ENCODE data around the gene ADORA2A. TPM values are rescaled to one million over a fixed set of nuclear protein-coding genes. Genes with fewer than 3 reads are reported as not detected.

Gene ADORA2A
- total RNA-seq, 3 donors from 2014 or later, result 44.6 to 57.1 (median 51.1) TPM

DNA sequence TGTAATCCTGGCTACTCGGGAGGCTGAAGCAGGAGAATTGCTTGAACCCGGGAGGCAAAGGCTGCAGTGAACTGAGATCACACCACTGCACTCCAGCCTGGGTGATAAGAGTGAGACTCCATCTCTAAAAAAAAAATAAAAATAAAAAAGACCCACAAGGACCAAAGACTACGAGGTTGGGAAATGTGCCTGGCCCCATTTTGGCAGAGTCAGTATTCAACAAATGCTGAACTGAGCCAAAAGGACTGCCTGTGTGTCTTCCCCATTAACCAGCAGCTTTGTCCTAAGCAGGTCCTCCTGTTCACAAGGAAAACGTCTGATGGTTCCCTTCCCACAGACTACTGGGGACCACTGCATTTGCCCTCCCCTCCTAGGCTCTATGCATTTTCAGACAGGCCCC lies 27.6 kb downstream of the ADORA2A start:
- H3K27me3 Mint-ChIP-seq (ENCODE audit: low read depth), result no peaks in the 10 kb centered on the region
- H3K4me1 Mint-ChIP-seq (ENCODE audit: low read depth), result peaks cover 4% of the 10 kb centered on the region
- DNase-seq (no peak), ATAC-seq (no peak)
- no peaks in the 10 kb centered on the region for H3K36me3 Mint-ChIP-seq (ENCODE audit: insufficient read depth)
- H3K9me3 Mint-ChIP-seq, result no peaks in the 10 kb centered on the region
- H3K4me3 Mint-ChIP-seq, result no peak overlapping the region

DNA sequence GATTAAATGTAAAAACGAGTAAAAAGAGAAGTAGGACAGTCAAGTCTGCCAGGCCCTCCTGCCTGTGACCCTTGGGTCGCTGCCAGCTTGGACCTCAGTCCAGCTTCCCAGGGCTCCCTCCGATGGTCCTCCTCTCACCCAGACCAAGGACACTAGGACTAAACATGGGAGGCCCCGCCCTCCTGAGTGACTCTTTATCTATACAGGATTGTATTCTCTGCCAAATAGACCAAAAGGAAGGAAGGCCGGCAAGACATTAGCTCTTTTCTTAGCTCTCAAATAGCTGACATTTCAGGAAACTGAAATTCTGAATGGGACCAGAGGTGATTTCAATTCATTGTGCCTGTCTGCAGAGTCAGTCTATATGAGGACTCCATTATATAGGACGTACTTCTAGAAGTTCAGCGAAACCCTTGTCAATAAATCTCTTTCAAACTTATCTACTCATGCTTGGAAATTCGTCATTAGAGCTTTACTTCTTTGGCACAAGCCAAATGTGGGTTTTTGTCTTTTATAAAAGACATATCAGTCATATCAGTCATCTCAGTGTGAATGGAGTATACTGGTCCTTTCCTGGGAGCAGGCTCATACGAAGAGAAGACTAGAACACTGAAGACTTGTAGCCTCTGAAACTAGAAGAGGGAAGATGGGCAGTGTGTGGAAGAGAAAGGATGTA lies 28.5 kb downstream of the ADORA2A start:
- peaks cover 7% of the 10 kb centered on the region for H3K4me1 Mint-ChIP-seq (ENCODE audit: low read depth)
- H3K27me3 Mint-ChIP-seq (ENCODE audit: low read depth), result no peaks in the 10 kb centered on the region
- ATAC-seq (no peak), DNase-seq (no peak)
- no peak overlapping the region for H3K4me3 Mint-ChIP-seq
- no peaks in the 10 kb centered on the region for H3K36me3 Mint-ChIP-seq (ENCODE audit: insufficient read depth)
- H3K9me3 Mint-ChIP-seq, result no peaks in the 10 kb centered on the region

DNA sequence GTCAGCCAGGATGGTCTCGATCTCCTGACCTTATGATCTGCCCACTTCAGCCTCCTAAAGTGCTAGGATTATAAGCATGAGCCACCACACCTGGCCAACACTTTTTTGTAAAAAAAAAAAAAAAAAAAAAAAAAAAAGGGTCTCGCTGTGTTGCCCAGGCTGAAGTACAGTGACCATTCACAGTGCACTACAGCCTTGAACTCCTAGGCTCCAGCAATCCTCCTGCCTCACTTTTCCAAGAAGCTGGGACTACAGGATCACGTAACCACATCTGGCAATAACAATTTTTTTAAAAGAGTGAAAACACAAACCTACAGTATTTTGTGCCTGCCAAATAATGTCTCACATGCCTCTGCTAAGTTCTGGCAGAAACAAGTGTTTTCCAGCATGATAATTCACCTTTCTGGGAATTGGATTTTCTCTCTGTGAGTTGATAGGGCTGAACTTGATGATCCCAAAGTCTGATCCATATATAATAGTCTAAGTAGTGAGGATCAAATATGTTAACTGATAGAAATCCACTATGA lies 30.6 kb downstream of the ADORA2A start:
- Mint-ChIP-seq H3K36me3 (ENCODE audit: insufficient read depth) (no peaks in the 10 kb centered on the region), H3K4me1 (ENCODE audit: low read depth) (peaks cover 8% of the 10 kb centered on the region), H3K9me3 (no peaks in the 10 kb centered on the region), H3K4me3 (no peak overlapping the region), H3K27me3 (ENCODE audit: low read depth) (no peaks in the 10 kb centered on the region)
- ATAC-seq, result no peak
- no peak for DNase-seq

DNA sequence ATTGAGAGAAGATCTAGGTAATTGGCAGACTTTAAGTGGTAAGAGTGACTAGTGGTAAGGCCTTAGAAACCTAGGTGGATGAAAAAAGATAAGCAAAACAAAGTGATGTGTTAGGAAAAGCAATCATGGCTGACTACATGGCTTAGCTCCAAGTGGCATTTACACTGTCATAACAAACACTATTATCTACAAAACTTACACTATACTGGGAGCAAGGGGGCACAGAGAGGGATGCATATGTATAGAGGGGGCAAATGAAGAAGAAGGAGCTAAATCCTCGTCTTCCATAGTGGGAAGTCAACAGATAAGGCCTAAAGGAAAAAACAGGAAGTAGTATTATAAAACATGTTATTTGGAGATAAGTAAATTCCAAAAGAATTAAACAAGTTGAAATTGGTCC lies 32.5 kb downstream of the ADORA2A start:
- Mint-ChIP-seq H3K27me3 (ENCODE audit: low read depth) (no peaks in the 10 kb centered on the region), H3K4me1 (ENCODE audit: low read depth) (peaks cover 8% of the 10 kb centered on the region), H3K9me3 (no peaks in the 10 kb centered on the region), H3K4me3 (no peak overlapping the region), H3K36me3 (ENCODE audit: insufficient read depth) (no peaks in the 10 kb centered on the region)
- DNase-seq, result no peak
- no peak for ATAC-seq

DNA sequence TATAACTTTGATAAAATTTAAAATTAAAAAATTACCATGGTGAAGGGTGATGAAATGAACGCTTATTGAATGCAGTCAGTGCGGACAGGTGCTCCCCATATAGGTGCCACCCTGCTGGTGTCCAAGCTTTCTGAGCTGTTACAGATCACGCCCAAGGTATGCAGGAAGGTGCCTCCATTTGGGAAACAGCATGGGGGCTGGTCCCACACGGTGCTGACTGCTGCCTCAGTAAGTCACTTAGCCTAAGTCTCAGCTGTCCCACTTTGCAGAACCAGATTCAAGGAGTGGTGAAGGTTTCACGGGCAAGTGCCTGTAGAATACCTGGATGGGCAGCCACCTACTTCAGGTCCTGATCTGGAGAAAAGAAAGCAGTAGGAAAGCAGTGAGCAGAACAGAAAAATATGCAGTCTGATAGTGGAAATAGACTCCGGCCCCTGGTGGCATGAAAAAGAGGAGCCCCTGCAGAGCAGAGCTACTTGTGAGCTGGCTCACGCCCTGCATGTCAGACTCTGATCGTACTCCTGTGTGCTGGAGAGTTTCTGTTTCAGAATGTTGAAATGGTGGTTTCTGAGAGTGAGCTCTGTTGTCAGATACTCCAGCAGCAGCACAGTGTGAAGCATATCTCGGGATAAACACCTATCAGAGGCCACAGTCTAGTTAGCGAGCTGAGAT lies 33.2 kb downstream of the ADORA2A start:
- no peak overlapping the region for H3K4me3 Mint-ChIP-seq
- no peak for DNase-seq
- H3K27me3 Mint-ChIP-seq (ENCODE audit: low read depth), result no peaks in the 10 kb centered on the region
- ATAC-seq, result peak; percentile 62 to 74
- peaks cover 9% of the 10 kb centered on the region for H3K4me1 Mint-ChIP-seq (ENCODE audit: low read depth)
- H3K36me3 Mint-ChIP-seq (ENCODE audit: insufficient read depth), result no peaks in the 10 kb centered on the region
- H3K9me3 Mint-ChIP-seq, result no peaks in the 10 kb centered on the region

DNA sequence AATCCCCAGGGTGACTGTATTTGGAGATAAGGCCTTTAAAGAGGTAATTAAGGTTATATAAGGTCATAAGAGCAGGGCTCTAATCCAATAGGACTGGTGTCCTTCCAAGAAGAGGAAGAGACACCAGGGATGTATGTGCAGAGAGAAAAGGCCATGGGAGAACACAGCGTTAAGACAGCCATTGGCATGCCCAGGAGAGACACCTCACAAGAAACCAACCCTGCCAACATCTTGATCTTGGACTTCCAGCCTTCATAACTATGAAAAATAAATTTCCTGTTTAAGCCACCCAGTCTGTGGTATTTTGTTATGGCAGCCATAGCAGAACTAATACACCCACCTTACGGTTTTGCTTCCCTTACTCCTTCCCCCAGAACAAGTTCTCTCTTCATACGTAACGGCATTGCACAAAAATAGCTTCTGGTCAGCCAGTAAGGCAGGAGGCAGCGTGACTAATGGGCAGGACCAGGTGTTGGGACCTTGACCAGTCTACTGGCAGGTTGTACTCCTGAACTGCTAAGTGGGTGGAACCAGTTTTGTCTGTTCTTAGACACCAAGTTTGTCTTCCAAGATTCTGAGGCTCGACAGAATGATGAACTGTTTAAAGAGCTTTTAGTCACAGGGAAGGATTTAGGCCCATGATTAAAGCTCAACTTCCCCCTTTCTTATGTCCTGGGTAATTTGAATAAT lies 35.8 kb downstream of the ADORA2A start:
- Mint-ChIP-seq H3K4me3 (no peak overlapping the region), H3K36me3 (ENCODE audit: insufficient read depth) (no peaks in the 10 kb centered on the region), H3K27me3 (ENCODE audit: low read depth) (no peaks in the 10 kb centered on the region), H3K4me1 (ENCODE audit: low read depth) (peaks cover 9% of the 10 kb centered on the region), H3K9me3 (no peaks in the 10 kb centered on the region)
- no peak for ATAC-seq
- no peak for DNase-seq

DNA sequence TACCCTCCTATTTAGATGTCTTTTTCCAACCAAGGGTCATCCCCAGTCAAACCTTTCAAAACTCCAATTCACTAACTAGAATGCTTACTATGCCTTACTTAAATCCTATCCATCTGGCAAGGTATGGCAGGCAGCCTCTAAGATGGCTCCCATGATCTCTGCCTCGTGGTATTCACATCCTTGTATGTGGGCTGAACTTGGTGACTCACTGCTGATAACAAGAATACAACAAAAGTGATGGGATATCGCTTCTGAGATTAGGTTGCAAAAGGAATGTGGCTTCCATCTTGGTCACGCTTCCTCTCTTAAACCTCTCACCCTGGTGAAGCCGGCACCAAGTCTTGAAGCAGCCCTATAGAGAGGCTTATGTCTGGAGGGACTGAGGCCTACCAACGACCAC lies 38.2 kb downstream of the ADORA2A start:
- Mint-ChIP-seq H3K4me1 (ENCODE audit: low read depth) (peaks cover 5% of the 10 kb centered on the region), H3K9me3 (no peaks in the 10 kb centered on the region), H3K4me3 (no peak overlapping the region)

DNA sequence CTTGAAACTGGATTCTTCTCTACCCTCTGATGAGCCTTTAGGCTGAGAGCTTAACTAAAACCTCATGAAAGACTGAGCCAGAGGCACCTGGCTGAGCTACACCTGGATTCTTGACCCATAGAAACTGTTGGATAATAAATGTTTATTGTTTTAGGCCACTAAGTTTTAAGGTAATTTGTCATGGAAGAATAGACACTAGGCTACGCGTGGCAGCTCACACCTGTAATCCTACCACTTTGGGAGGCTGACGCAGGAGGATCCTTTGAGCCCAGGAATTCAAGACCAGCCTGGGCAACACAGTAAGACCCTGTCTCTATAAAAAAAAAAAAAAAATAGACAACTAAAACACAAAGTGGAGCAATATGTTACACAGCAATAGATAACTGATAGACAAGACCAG lies 38.6 kb downstream of the ADORA2A start:
- ATAC-seq, result no peak
- peaks cover 1% of the 10 kb centered on the region for H3K4me1 Mint-ChIP-seq (ENCODE audit: low read depth)
- H3K27me3 Mint-ChIP-seq (ENCODE audit: low read depth), result no peaks in the 10 kb centered on the region
- H3K36me3 Mint-ChIP-seq (ENCODE audit: insufficient read depth), result no peaks in the 10 kb centered on the region
- no peak overlapping the region for H3K4me3 Mint-ChIP-seq
- no peak for DNase-seq
- no peaks in the 10 kb centered on the region for H3K9me3 Mint-ChIP-seq

More for the DNA sequence above, 38.2 kb downstream of the ADORA2A start:
- no peaks in the 10 kb centered on the region for H3K36me3 Mint-ChIP-seq (ENCODE audit: insufficient read depth)
- no peaks in the 10 kb centered on the region for H3K27me3 Mint-ChIP-seq (ENCODE audit: low read depth)
- peak; percentile 46 to 69 for ATAC-seq
- no peak for DNase-seq

DNA sequence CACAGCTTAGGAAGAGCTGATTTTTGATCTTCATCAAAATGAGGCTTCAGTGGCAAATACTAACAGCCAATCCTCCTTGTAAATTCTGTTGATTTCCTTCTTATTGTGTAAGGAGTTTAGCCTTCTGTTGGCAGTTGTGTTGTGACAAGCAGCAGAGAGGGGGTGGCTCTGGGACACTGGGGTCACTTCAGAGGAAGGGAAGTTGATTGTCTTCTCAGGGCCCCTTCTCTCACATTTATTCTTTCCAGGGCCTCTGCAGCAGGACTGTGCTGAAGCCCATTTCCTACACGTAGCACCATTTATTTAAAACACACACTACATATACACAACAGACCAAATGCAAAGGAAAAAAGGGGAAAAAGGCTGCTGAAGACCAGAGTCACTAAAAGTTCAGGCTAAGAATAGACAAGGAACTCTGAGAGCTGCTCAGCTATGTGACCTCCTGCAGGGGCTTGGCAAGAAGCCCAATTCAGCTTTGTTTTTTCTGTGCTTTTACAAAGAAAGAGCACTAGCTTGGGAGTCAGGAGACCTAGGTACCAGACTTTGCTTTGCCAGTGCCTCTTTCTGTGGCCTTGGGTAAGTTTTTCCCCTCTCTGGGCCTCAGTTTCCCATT lies 39.4 kb downstream of the ADORA2A start:
- DNase-seq (no peak), ATAC-seq (no peak)
- Mint-ChIP-seq H3K4me3 (no peak overlapping the region), H3K27me3 (ENCODE audit: low read depth) (no peaks in the 10 kb centered on the region), H3K9me3 (no peaks in the 10 kb centered on the region), H3K4me1 (ENCODE audit: low read depth) (peaks cover 1% of the 10 kb centered on the region), H3K36me3 (ENCODE audit: insufficient read depth) (no peaks in the 10 kb centered on the region)

DNA sequence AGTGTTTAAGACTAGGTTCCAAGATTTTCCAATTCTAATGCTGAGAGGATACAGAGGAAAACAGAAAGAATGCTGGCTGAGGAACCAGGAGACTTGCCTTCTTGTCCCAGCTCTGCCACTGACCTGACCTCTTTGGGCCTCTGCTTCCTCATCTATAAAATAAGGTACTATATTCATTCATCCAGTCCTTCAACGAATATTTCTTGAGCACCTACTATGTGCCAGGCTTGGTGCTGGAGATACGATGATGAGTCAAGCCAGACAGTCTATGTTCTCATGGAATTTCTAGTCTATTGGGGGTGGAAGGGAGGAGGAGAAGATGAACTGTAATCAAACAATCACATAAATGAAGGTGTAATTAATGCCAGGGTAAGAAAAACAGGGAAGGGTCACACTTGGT lies 39.9 kb downstream of the ADORA2A start:
- Mint-ChIP-seq H3K27me3 (ENCODE audit: low read depth) (no peaks in the 10 kb centered on the region), H3K4me1 (ENCODE audit: low read depth) (peaks cover 1% of the 10 kb centered on the region), H3K4me3 (no peak overlapping the region), H3K36me3 (ENCODE audit: insufficient read depth) (no peaks in the 10 kb centered on the region), H3K9me3 (no peaks in the 10 kb centered on the region)
- DNase-seq (no peak), ATAC-seq (no peak)

DNA sequence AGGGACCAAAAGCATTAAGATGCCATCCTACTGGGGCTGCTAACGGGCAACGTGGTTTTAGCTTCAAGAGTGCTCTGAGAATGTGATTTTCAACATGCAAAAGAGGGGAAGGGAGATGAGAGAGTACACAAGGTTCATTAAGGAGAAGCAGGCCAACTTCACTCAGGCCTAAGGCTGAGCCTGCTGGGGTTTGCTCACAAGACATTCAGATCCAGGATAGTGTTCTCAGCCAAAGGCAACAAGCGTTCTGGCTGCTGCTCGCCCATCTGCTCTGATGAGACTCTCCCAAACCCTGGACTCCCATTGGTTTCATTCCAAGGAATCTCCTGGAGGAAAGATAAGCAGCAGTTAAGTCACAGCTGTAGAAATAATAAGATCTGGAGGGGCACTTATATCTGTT lies 44.2 kb downstream of the ADORA2A start:
- Mint-ChIP-seq H3K27me3 (ENCODE audit: low read depth) (no peaks in the 10 kb centered on the region), H3K4me3 (no peak overlapping the region), H3K36me3 (ENCODE audit: insufficient read depth) (no peaks in the 10 kb centered on the region), H3K9me3 (peaks cover 7% of the 10 kb centered on the region), H3K4me1 (ENCODE audit: low read depth) (no peaks in the 10 kb centered on the region)
- DNase-seq (no peak), ATAC-seq (no peak)

DNA sequence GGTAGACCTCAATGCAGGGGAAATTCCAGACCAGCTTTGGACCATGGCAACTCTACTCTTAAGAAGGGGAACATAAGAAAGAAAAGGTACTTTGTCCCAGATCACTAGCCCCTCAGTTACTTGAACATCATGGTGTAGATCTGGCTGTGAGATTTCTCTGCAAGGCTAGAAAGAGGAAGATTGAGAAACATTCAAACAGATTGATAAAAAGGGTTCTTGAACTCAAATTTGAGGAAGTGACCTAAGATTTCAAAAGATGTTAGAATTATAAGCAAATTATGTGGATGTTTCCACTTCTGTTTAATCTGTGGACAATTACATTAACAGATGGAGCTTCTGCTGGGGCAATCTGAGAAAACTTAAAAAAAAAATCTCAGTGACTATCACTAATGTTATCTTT lies 45.9 kb downstream of the ADORA2A start:
- Mint-ChIP-seq H3K4me3 (no peak overlapping the region), H3K9me3 (peaks cover 7% of the 10 kb centered on the region), H3K4me1 (ENCODE audit: low read depth) (no peaks in the 10 kb centered on the region), H3K36me3 (ENCODE audit: insufficient read depth) (no peaks in the 10 kb centered on the region), H3K27me3 (ENCODE audit: low read depth) (peaks cover 2% of the 10 kb centered on the region)
- ATAC-seq, result no peak
- no peak for DNase-seq

DNA sequence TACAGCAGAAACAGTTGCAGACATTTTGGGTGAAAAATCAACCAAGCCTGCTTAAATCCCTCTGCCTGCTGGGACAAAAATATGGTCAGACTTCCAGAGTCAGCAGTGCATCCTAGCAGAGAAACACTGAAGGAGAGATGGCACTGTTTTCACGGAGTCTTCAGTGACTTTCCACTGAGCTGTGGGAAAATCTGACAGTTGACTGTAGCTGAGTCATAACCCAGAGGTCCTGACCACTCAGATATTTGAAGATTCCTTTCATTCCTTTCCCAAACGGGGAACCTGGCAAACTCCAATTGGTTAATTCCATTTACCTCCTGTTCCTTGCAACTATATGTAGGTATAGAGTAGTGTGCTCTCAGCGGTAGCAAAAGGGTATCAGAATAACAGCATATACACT lies 46.8 kb downstream of the ADORA2A start:
- no peak for ATAC-seq
- DNase-seq, result no peak
- H3K27me3 Mint-ChIP-seq (ENCODE audit: low read depth), result peaks cover 2% of the 10 kb centered on the region
- H3K4me3 Mint-ChIP-seq, result no peak overlapping the region
- no peaks in the 10 kb centered on the region for H3K36me3 Mint-ChIP-seq (ENCODE audit: insufficient read depth)
- H3K9me3 Mint-ChIP-seq, result peaks cover 7% of the 10 kb centered on the region
- H3K4me1 Mint-ChIP-seq (ENCODE audit: low read depth), result no peaks in the 10 kb centered on the region

DNA sequence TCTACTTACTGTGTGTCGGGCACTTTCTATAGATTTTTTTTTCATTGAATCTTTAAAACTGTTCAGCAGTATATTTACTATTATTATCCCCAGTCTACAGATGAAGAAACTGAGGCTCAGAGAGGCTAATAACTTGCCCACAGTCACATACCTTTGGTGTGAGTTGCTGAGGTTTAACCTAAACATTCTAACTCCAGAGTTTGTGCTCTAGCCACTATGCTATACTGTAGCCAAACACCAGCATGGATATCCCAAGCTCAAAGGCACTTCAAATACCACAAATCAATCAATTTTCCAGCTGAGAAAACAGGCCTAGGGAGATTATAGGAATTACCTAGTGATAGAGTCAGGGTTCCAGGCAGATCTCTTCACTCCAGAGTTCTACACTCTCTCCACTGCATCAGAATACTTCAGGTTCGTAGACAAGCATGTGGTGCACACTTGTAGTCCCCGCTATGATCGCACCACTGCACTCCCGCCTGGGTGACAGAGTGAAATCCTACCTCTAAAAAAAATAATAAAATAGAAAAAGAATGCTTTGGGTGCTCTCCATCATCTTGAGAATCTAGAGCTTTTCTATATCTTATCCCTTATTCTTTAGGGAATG lies 47.4 kb downstream of the ADORA2A start:
- peaks cover 7% of the 10 kb centered on the region for H3K9me3 Mint-ChIP-seq
- ATAC-seq (no peak), DNase-seq (no peak)
- H3K27me3 Mint-ChIP-seq (ENCODE audit: low read depth), result peaks cover 2% of the 10 kb centered on the region
- no peaks in the 10 kb centered on the region for H3K36me3 Mint-ChIP-seq (ENCODE audit: insufficient read depth)
- H3K4me1 Mint-ChIP-seq (ENCODE audit: low read depth), result no peaks in the 10 kb centered on the region
- H3K4me3 Mint-ChIP-seq, result no peak overlapping the region

Data from activated T-cell treated with anti-CD3 and anti-CD28 coated beads, Interleukin-2, amount 50 U/mL, for 4 hours (primary cell).